ENCODE measurements around the gene CNOT6.

The CNOT6 gene

GRCh38 chr5:180589771-180590542 lies 95.8 kb downstream of the CNOT6 start:
- Histone ChIP-seq H3K27ac (ENCODE audit: insufficient read depth, low read depth, low read length, poor library complexity, severe bottlenecking) (no peak overlapping the region), H3K4me3 (ENCODE audit: insufficient read depth, low read depth, low read length) (peak overlapping the region; percentile 35), H3K9me3 (ENCODE audit: control insufficient read depth, low read length) (no peaks in the 10 kb centered on the region), H3K4me1 (ENCODE audit: control insufficient read depth, insufficient read depth, low read length) (peaks cover 15% of the 10 kb centered on the region), H3K27me3 (ENCODE audit: control insufficient read depth, insufficient read depth, low read length, poor library complexity, severe bottlenecking) (peaks cover 60% of the 10 kb centered on the region), H3K36me3 (ENCODE audit: control insufficient read depth, insufficient read depth, low read length) (no peaks in the 10 kb centered on the region)
- 13 to 16% methylated on average over 44 of the region's 44 CpGs for whole genome bisulfite sequencing, 2 experiments

GRCh38 chr5:180590543-180591310 lies 96.5 kb downstream of the CNOT6 start:
- peak overlapping the region; percentile 35 for H3K4me3 ChIP-seq (ENCODE audit: insufficient read depth, low read depth, low read length)
- no peak overlapping the region for H3K27ac ChIP-seq (ENCODE audit: insufficient read depth, low read depth, low read length, poor library complexity, severe bottlenecking)
- H3K27me3 ChIP-seq (ENCODE audit: control insufficient read depth, insufficient read depth, low read length, poor library complexity, severe bottlenecking), result peaks cover 60% of the 10 kb centered on the region
- no peaks in the 10 kb centered on the region for H3K9me3 ChIP-seq (ENCODE audit: control insufficient read depth, low read length)
- 5 to 6% methylated on average over 63 of the region's 63 CpGs for WGBS, 2 experiments
- peaks cover 15% of the 10 kb centered on the region for H3K4me1 ChIP-seq (ENCODE audit: control insufficient read depth, insufficient read depth, low read length)
- no peaks in the 10 kb centered on the region for H3K36me3 ChIP-seq (ENCODE audit: control insufficient read depth, insufficient read depth, low read length)

GRCh38 chr5:180591311-180591887 lies 97.2 kb downstream of the CNOT6 start, which contains the start of gene SCGB3A1:
Gene SCGB3A1 (minus strand): TSS chr5:180591499. CDS start chr5:180591462, 37 bp downstream.
- no peaks in the 10 kb centered on the region for H3K36me3 ChIP-seq (ENCODE audit: control insufficient read depth, insufficient read depth, low read length)
- 7 to 8% methylated on average over 60 of the region's 60 CpGs for WGBS, 2 experiments
- H3K27ac ChIP-seq (ENCODE audit: insufficient read depth, low read depth, low read length, poor library complexity, severe bottlenecking), result no peak within 1 kb of the TSS
- peaks cover 15% of the 10 kb centered on the region for H3K4me1 ChIP-seq (ENCODE audit: control insufficient read depth, insufficient read depth, low read length)
- peak within 1 kb of the TSS; percentile 35 for H3K4me3 ChIP-seq (ENCODE audit: insufficient read depth, low read depth, low read length)
- no peaks in the 10 kb centered on the region for H3K9me3 ChIP-seq (ENCODE audit: control insufficient read depth, low read length)
- peaks cover 60% of the 10 kb centered on the region for H3K27me3 ChIP-seq (ENCODE audit: control insufficient read depth, insufficient read depth, low read length, poor library complexity, severe bottlenecking)

DNA sequence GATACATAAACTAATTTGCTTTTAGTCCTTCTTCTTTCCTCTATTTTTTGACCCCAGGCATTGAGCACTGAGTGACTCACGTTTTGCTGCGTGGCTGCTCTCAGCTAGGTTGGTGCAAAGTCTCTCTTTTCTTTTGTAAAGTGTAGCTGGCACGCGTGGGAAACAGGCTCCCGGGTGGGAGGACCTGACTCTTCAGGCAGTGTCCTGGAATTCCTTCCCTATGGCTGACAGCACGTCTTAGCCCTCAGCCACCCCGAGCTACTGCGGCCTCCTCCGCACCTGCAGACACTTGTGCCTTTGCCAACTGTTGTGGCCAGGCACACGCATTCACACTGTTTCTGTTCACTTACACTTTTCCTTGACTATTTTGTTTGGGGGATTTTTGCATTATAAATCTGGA lies 98.0 kb downstream of the CNOT6 start:
- Histone ChIP-seq H3K36me3 (ENCODE audit: control insufficient read depth, insufficient read depth, low read length) (no peaks in the 10 kb centered on the region), H3K27ac (ENCODE audit: insufficient read depth, low read depth, low read length, poor library complexity, severe bottlenecking) (no peak overlapping the region), H3K4me1 (ENCODE audit: control insufficient read depth, insufficient read depth, low read length) (peaks cover 15% of the 10 kb centered on the region), H3K4me3 (ENCODE audit: insufficient read depth, low read depth, low read length) (peak overlapping the region; percentile 35), H3K27me3 (ENCODE audit: control insufficient read depth, insufficient read depth, low read length, poor library complexity, severe bottlenecking) (peaks cover 60% of the 10 kb centered on the region), H3K9me3 (ENCODE audit: control insufficient read depth, low read length) (no peaks in the 10 kb centered on the region)
- 70 to 75% methylated on average over 10 of the region's 10 CpGs for WGBS, 2 experiments

GRCh38 chr5:180593446-180594206 lies 99.4 kb downstream of the CNOT6 start:
- Histone ChIP-seq H3K36me3 (ENCODE audit: control insufficient read depth, insufficient read depth, low read length) (no peaks in the 10 kb centered on the region), H3K27me3 (ENCODE audit: control insufficient read depth, insufficient read depth, low read length, poor library complexity, severe bottlenecking) (peaks cover 51% of the 10 kb centered on the region), H3K27ac (ENCODE audit: insufficient read depth, low read depth, low read length, poor library complexity, severe bottlenecking) (no peak overlapping the region), H3K9me3 (ENCODE audit: control insufficient read depth, low read length) (no peaks in the 10 kb centered on the region), H3K4me3 (ENCODE audit: insufficient read depth, low read depth, low read length) (no peak overlapping the region), H3K4me1 (ENCODE audit: control insufficient read depth, insufficient read depth, low read length) (peaks cover 15% of the 10 kb centered on the region)
- 94% methylated on average over 19 of the region's 19 CpGs for WGBS, 2 experiments

DNA sequence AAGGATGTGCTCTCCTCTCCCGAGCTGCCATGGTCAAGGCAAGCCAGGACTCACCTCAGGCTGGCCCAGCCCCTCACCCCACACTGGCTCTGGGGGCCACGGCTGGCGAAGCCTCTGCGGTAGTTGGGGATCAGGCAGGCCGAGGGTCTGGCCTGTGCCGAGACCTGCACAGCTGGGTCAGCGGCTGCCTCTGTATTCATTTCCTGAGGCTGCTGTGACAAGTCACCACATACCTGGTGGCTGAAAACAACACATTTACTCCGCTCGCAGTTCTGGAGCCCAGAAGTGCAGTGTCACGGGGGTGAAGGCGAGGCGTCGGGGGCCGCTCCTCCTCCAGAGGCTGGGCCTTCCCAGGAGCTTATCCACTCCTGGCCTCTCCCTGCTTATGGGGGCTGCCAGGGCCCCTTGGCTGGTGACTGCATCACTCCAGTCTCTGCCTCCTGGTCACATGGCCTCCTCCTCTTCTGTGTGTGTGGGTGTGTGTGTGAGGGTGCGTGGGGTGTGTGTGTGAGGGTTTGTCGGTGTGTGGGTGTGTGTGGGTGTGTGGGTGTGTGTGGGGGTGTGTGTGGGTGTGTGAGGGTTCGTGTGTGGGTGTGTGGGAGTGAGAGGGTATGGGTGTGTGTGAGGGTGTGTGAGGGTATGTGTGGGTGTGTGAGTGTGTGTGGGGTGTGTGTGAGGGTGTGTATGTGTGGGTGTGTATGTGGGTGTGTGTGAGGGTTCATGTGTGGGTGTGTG lies 100.3 kb downstream of the CNOT6 start:
- peaks cover 15% of the 10 kb centered on the region for H3K4me1 ChIP-seq (ENCODE audit: control insufficient read depth, insufficient read depth, low read length)
- no peaks in the 10 kb centered on the region for H3K9me3 ChIP-seq (ENCODE audit: control insufficient read depth, low read length)
- no peak overlapping the region for H3K4me3 ChIP-seq (ENCODE audit: insufficient read depth, low read depth, low read length)
- no peak overlapping the region for H3K27ac ChIP-seq (ENCODE audit: insufficient read depth, low read depth, low read length, poor library complexity, severe bottlenecking)
- 93% methylated on average over 17 of the region's 17 CpGs for WGBS, 2 experiments
- no peaks in the 10 kb centered on the region for H3K36me3 ChIP-seq (ENCODE audit: control insufficient read depth, insufficient read depth, low read length)
- peaks cover 42% of the 10 kb centered on the region for H3K27me3 ChIP-seq (ENCODE audit: control insufficient read depth, insufficient read depth, low read length, poor library complexity, severe bottlenecking)

GRCh38 chr5:180595046-180595379 lies 100.8 kb downstream of the CNOT6 start:
- Histone ChIP-seq H3K27me3 (ENCODE audit: control insufficient read depth, insufficient read depth, low read length, poor library complexity, severe bottlenecking) (peaks cover 37% of the 10 kb centered on the region), H3K4me1 (ENCODE audit: control insufficient read depth, insufficient read depth, low read length) (peaks cover 12% of the 10 kb centered on the region), H3K27ac (ENCODE audit: insufficient read depth, low read depth, low read length, poor library complexity, severe bottlenecking) (no peak overlapping the region), H3K36me3 (ENCODE audit: control insufficient read depth, insufficient read depth, low read length) (no peaks in the 10 kb centered on the region), H3K4me3 (ENCODE audit: insufficient read depth, low read depth, low read length) (no peak overlapping the region), H3K9me3 (ENCODE audit: control insufficient read depth, low read length) (no peaks in the 10 kb centered on the region)
- WGBS, 2 experiments, result 91 to 94% methylated on average over 2 of the region's 2 CpGs

DNA sequence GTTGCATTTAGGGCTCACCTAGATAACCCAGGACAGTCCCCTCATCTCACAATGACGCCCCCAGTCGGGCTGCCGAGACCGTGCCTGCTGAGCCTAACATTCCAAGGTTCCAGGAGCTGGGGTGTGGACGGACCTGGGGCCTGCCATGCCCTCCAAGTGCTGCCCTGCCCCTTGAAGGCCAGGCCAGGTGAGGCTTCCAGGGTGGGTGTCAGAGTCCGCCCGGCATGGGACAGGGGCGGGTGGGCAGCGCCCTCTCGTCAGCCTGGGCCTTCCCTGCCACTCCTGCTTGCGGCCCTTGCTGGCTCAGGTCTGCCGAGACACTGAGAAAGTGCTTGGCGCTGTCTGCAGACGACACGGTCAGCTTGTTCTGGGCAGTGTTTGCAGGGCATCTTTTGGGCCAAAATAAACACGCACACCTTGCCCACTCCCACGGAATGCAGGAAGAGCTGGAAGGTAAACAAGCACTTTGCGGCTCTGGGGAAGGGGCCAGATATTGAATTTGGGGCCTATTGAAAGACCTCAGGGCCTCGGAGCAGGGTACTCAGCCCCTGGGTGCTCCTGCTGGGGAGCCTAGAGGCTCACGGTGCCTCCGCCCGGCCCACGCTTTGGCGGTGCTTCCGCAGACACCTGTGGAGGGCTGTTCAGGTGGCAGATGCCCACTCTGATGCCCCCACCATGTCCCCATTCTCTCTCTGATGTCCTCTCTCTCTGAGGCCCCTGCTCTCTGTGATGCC lies 101.4 kb downstream of the CNOT6 start:
- WGBS, 2 experiments, result 92 to 95% methylated on average over 25 of the region's 25 CpGs

GRCh38 chr5:180596115-180596667 lies 102.0 kb downstream of the CNOT6 start:
- Histone ChIP-seq H3K4me3 (ENCODE audit: insufficient read depth, low read depth, low read length) (no peak overlapping the region), H3K36me3 (ENCODE audit: control insufficient read depth, insufficient read depth, low read length) (no peaks in the 10 kb centered on the region), H3K27me3 (ENCODE audit: control insufficient read depth, insufficient read depth, low read length, poor library complexity, severe bottlenecking) (peaks cover 25% of the 10 kb centered on the region), H3K9me3 (ENCODE audit: control insufficient read depth, low read length) (no peaks in the 10 kb centered on the region), H3K4me1 (ENCODE audit: control insufficient read depth, insufficient read depth, low read length) (peaks cover 5% of the 10 kb centered on the region), H3K27ac (ENCODE audit: insufficient read depth, low read depth, low read length, poor library complexity, severe bottlenecking) (no peak overlapping the region)
- WGBS, 2 experiments, result 94 to 95% methylated on average over 12 of the region's 12 CpGs

More for the DNA sequence above, 101.4 kb downstream of the CNOT6 start:
- Histone ChIP-seq H3K27ac (ENCODE audit: insufficient read depth, low read depth, low read length, poor library complexity, severe bottlenecking) (no peak overlapping the region), H3K9me3 (ENCODE audit: control insufficient read depth, low read length) (no peaks in the 10 kb centered on the region), H3K36me3 (ENCODE audit: control insufficient read depth, insufficient read depth, low read length) (no peaks in the 10 kb centered on the region), H3K4me1 (ENCODE audit: control insufficient read depth, insufficient read depth, low read length) (peaks cover 7% of the 10 kb centered on the region), H3K27me3 (ENCODE audit: control insufficient read depth, insufficient read depth, low read length, poor library complexity, severe bottlenecking) (peaks cover 32% of the 10 kb centered on the region), H3K4me3 (ENCODE audit: insufficient read depth, low read depth, low read length) (no peak overlapping the region)
